GM21423 (cell line): ENCODE measurements around the gene SERBP1.
"Not testable (repeated sequence)": the region's sequence is repeated elsewhere in the genome, so short reads cannot be mapped to it uniquely, and the experiment has no call there.

Experiments used
- ATAC-seq: cut with Tn5 transposase; IDR thresholded peaks from one replicate; pipeline ENCODE4 v1.9.1; 2021; ENCODE audit warnings: mild to moderate bottlenecking, moderate library complexity; ENCODE audit not compliant: unreplicated experiment

The SERBP1 gene

DNA sequence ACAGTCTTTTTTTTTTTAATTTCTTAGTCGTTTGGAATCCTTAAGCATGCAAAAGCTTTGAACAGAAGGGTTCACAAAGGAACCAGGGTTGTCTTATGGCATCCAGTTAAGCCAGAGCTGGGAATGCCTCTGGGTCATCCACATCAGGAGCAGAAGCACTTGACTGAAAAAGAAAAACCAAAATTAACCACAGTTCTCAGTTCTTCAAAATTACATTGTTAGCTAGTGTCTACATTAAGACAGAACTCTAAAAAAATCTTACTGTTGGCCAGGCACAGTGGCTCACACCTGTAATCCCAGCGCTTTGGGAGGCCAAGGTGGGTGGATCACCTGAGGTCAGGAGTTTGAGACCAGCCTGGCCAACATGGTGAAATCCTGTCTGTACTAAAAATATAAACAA lies 17.1 kb downstream of the SERBP1 start:
- not testable (repeated sequence) for ATAC-seq

DNA sequence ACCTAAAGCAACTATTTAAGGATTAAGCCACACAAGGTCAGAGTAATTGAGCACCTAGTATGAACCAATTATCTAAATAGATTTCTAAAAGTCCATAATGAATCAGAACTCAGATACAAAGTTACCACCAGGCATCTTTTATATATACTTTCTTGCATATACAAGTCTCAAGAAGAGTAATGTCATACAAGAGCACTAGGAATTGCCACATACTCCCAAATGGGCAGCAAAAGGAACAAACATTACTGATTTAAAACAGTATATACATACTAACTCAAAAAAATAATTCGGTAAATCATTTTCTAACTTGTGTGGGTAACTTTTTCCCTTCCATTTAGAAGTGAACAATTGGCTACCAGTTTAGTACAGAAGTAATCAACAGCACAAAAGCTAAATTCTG lies 22.1 kb downstream of the SERBP1 start:
- ATAC-seq: no peak

DNA sequence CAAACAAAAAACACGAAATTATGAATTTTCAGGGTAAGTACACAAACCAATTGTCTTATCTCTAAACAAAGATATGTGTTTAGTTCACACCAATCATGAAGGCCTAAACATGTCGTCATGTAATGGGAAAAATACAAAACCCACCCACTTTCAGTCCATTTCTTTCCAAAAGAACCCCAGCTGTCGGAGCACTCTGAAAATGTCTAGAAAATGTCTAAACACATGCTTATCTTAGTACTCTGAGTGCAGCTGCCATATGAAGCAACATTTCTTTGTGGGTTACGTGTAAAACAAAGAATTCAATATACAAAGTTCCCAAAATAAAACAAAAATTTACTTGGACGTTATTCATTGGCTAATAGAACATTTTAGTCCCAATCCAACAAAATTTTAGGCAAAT lies 22.7 kb downstream of the SERBP1 start:
- ATAC-seq: no peak

DNA sequence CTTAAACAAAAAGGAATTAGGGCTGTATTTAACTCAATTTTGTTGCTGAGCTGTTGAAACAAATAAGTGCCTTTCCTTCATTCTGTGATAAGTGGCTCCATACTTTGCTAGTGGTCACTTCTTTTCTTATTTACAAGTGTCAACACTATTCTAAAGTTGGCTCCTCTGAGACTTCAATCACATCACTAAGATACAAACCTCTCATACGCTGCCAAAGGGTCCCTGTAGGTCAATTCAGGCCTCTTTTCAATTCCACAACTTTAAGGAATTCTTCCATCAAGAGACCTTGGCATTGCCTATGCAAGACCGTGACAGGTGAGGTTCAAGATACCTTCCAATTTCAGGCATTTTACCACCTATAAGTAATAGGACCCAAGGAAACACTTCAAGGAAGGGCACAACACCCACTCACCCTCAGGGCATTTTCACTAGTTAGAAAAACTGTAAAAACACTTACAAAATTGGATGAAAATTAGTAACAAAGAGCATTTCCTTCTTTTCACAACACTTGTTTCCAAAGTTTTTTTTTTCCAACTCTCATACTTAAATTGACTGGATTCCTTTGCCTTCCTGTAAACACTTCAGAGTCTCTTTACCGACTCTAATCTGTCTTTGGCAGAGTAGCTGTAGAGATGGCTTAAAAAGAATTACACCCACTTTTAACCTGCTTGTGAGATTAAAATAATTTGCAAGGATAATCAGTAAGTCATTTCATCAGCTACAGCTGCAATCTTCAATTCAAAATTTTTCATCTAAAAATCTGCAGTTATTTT lies 24.5 kb downstream of the SERBP1 start:
- no peak for ATAC-seq

DNA sequence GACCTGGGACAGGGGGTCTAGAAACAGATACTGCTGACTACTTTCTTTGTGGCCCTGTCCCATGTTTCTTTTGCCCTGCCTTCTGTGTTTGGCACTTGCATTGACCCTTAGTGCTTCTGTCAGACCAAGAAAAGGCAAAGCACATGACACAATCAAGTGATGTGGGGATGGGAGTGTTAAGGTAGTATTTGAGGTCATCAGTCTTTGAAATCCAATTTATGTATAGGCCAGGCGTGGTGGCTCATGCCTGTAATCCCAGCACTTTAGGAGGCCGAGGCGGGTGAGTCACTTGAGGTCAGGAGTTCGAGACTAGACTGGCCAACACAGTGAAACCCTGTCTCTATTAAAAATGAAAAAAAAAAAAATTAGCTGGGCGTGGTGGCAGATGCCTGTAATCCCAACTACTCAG lies 26.0 kb downstream of the SERBP1 start:
- no peak for ATAC-seq

DNA sequence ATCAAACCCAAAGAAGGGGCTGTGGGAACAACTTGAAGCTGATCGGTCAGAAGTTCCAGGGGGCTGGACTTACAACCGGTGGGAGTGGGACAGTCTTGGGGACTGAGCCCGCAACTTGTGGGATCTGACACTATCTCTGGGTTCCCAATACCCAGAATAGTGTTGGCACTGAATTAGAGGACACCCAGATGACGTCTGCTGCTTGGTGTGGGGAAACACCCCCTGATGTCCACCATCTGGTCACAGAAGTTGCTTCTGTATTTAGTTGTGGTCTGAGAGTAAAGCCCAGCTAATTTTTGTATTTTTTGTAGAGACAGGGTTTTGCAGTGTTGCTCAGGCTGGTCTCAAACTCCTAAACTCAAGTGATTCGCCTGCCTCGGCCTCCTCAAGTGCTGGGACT lies 28.8 kb downstream of the SERBP1 start:
- no peak for ATAC-seq

DNA sequence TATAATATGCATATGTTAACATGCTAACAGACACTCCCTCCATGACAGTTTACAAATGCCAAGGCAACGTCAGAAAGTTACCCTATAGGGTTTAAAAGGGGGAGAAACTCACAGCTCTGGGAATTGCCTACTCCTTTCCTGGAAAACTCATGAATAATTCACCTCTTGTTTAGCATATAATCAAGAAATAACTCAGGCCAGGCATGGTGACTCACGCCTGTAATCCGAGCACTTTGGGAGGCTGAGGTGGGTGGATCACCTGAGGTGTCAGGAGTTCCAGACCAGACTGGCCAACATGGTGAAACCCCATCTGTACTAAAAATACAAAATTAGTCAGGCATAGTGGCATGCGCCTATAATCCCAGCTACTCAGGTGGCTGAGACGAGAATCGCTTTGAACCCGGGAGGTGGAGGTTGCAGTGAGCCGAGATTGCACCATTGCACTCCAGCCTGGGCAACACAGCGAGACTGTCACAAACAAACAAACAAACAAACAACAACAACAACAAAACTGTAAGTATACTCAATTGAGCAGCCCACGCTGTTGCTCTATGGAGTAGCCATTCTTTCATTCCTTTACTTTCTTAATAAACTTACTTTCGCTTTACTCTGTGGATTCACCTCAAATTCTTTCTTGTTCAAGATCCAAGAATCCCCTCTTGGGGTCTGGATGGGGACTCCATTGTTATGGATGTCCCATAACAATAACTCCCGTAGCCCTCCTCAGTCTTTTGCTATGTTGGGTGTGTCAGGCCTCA lies 30.0 kb downstream of the SERBP1 start:
- not testable (repeated sequence) for ATAC-seq

DNA sequence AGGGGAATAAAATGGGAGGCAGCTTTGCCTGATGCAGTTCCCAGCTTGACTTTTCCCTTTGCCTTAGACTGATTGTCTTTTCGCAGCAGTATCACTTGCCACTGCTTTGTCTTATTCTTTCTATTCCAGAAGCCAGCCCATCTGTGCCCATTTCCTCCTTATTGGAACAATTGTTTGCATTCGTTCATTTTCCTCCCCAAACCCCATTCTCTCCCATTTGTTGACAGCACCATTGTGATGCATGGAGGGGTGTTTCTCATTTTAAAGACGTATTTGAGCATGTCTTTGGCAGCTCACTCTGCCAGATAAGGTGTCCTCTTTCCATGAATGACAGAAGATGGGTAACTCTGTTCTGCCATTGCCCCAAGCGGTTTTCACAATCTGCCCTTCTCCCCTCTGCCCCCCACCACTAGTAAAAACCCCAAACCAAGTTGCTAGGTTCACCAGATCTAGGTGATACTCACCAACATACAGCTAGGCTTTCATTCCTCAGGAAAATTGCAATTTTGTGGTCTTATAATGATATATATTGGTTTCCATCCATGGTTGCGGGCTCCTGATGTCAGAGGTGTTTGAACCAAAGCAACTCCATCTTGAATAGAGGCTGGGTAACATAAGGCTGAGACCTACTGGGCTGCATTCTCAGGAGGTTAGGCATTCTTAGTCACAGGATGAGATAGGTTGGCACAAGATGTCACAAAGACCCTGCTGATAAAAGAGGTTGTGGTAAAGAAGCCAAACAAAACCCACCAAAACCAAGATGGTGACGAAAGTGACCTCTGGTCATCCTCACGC lies 30.8 kb downstream of the SERBP1 start:
- no peak for ATAC-seq

DNA sequence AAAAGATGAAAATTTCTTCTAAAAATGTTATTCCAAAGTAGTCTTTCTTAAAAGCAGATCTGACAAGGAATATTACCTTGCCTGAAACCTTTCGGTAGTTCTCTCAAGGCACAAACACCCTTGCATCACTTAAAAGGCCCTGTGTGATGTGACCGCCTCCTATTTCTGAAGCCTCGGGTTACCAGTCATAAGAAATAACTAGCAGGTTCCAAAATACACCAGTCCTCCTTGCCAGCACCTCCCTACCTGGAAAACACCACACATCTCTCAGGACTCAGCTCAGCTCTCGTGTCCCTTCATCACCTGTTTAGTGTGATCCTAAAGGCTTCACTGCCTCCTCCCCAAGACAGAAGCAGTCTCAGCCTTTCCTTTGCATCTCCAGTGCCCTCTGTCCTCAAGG lies 35.7 kb downstream of the SERBP1 start:
- ATAC-seq: no peak

DNA sequence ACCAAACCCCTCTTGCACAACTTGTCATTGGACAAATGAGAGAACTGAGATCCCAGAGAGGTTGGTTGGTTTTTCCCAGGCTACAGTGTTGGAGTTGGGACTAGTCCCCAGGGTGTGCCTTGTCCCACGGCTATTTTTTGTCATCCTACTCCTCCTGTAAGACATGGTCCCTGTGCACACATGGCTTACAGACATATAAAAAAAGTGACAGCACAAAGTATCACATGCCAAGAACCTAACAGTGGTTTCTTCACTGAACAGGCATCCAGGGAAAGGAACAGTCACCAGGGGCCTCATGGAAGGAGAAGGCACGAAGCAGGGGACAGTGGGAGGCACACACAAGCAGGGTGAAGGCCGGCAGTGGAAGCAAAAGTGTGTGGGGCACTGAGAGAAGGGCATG lies 36.5 kb downstream of the SERBP1 start:
- no peak for ATAC-seq

DNA sequence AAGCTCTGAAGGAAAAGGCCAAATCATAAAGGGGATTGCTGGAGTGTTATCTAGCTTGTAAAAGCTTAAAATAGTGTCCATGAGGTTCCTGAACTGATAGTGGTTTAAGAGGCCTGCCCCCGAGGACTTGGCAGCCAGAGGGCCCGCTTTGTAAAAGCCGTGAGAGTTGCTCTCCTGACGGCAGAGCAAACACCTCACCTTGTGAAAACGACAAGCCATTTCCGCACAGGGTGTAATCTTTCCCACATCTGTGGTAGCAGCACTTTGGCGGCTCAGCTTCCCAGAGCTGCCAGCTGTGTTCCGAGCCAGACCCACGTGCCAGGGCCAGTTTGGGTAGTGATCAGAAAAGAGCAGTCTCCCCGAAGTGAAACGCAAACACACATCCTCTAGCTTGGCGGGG lies 37.0 kb downstream of the SERBP1 start:
- no peak for ATAC-seq

DNA sequence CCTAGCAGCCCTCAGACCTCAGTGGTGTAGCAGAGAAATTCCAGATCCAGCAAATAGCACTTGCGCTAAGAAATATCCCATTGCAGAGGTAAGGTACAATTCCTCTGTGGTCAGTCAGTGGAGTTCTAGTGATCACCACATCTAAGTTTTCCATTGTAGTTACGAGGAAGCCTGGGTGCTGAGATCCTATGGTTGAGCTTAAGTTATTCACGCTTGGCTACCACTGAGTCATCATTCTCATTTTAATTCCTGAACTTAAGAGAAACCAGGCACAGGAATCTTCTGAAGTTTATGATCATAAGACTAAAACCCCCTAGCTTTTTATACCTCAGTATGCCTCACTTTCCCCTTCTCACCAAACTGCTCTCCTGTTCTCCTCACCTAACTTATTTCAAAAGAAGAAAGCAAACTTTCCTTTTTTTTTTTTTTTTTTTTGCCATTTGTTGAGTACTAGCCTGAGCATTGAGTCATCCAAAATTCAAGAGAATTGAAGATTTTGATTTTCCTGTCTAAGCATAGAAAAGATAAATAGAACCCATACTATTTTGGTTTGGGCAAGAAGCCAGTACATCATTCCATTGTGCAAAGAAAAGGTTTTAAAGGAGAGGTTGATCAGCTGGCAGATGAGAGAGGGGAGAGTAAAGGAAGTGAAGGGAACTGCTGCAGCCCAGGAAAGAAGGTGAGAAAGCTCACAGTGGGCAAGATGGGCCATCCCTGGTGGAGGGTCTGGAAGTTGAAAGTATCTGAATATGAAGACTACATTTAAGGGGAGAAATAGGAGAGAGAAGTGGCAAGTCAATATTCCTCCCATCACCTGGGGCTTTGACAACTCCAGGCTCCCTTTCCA lies 39.9 kb downstream of the SERBP1 start:
- no peak for ATAC-seq

DNA sequence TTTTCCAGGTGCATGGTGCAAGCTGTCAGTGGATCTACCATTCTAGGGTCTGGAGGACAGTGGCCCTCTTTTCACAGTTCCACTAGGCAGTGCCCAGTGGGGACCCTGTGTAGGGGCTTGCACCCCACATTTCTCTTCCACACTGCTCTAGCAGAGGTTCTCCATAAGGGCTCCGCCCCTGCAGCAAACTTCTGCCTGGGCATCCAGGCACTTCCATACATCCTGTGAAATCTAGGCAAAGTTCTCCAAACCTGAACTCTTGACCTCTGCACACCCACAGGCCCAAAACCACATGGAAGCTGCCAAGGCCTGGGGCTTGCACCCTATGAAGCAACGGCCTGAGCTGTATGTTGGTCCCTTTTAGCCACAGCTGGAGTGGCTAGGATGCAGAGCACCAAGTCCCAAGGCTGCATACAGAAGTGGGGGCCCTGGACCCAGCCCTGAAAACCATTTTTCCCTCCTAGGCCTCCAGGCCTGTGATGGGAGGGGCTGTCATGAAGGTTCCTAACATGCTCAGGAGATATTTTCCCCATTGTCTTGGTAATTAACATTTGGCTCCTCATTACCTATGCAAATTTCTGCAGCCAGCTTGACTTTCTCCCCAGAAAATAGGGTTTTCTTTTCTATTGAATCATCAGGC lies 46.1 kb downstream of the SERBP1 start:
- no peak for ATAC-seq

DNA sequence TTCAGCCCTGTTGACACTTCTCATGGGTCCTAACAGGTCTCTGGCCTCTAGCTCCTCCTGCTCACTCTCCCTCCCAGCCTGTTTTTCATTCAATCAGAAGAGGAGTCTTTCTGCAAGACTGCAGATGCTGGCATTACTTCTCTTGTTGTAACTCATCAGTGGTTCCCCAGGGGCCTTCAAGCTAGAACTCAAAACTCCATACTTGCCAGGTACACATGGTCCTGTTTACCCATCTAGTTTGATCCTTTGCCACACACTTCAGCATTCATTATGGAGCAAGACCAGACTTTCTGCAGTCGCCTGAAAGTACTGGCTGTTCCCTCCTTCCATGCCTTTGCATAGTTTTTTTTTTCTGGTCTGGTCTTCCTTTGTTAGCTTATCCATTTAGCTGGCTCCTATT lies 47.9 kb downstream of the SERBP1 start:
- ATAC-seq: no peak

DNA sequence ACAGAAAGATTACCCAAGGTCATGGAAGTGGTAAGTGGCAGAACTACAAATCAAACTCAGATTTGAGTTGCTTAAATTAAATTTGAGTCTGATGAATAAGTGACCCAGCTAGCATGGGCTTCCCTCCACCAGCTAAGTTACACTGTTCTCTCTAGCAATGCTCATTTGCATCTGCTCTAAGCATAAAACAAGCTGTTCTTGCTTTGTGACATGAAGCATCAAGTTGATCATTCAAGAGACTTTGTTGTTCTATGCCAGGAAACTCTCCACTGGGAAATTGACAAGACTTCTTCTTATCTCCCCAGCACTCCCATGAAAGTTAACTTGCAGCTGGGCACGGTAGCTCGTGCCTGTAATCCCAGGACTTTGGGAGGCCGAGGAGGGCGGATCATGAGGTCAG lies 49.0 kb downstream of the SERBP1 start:
- no peak for ATAC-seq

DNA sequence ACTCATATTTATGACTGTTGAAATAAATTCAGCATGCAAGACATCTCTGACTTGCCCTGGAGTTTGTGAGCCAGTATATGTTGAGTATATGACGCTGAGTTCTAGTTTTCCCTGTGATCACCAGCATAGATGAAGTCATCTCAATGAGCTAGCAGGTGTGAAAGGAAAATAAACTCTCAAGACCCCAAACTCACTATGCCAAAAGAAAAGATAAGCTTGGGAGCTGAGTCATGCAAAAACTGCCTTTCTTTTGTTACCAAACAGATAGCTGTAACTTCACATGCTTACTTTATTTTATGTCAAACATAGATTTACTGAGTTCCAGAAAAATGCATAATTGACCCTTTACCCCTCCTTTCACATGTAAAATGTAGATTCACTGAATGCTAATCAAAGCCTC lies 52.9 kb downstream of the SERBP1 start:
- ATAC-seq: no peak

DNA sequence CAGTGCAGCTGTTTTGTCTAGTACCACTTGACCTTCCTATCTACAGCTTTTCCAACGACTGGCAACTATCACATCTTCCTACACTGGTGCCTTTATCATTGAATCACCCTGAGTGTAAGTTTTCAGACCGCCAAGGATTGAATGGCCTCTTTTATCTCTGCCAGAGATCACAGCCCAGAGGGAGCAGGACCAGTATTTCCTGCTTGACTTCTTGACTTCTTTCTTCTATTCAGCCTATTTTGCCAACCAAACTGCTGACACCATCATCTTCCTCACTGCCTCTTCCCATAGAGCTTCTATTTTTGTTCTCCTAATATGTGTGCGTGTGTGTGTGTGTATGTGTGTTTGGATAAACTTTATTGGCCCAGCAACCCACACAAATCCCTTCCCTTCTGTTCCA lies 53.8 kb downstream of the SERBP1 start:
- no peak for ATAC-seq

DNA sequence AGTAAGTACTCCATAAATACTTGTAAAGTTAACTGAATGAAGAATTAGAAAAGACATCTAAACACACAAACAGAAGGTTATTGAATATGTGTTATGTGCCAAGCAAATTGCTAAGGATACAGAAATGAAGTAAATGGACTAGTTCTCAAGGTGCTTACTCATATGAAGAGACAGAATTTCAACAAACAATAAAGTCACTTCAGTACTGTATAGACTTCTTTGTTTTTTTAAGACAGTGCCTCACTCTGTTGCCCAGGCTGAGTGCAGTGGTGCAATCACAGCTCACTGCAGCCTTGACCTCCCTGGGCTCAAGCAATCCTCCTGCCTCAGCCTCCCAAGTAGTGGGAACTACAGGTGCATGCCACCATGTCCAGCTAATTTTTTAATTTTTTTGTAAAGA lies 57.3 kb downstream of the SERBP1 start:
- no peak for ATAC-seq

DNA sequence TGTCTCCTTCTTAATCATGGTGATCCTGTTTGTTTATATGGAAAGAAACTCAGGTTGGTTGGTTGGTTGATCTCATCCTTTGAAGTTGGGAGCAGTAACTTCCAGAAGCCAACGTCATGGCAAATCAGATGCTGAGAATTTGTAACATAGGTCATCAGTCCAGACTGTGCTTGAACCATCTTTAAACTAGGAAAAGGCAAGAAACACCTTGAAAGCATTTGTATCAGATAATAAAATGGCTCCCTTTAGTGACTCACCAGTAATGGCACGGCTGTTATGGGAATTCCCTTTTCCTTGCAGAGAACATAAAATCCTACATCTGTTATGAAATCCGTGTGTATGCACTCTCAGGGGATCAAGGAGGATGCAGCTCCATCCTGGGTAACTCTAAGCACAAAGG lies 58.1 kb downstream of the SERBP1 start:
- no peak for ATAC-seq

DNA sequence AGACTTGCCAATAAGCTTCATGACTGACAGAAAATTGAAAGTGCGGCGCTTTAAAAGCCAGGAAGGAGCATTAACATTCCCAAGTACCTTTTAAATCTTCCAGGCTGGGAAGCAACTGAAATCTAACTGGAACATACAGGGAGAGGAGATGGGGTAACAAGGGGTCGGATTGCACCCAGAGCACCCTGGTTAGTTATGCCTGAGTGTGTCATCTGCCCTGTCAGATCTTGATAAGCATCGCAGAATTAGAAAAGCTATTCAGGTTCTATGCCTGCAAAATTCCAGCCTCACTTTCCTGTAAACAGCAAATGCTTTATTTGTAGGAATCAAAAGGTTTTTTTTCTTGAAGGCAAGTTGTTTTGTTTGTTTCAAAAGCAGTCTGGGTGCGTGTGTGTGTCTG lies 58.5 kb downstream of the SERBP1 start:
- ATAC-seq: no peak
